GM23248 (cell line): Measurements from ENCODE around the gene NRF1. TPM values are rescaled to one million over a fixed set of nuclear protein-coding genes. Genes with fewer than 3 reads are reported as not detected.
"Not testable (repeated sequence)": the region's sequence is repeated elsewhere in the genome, so short reads cannot be mapped to it uniquely, and the experiment has no call there.

Experiments
- DNase-seq: peaks from one replicate; pipeline ENCODE4 v3.0.0-alpha.2; 2015
- H2AFZ ChIP-seq: fragments of 200-600 bp; sonication (generic); 2 replicates; pipeline ENCODE4 v1.6.1; 2016; ENCODE audit warnings: antibody characterized with exemption
- H3F3A ChIP-seq: fragments of 200-600 bp; sonication (generic); 2 replicates; pipeline ENCODE4 v1.6.1; 2016; ENCODE audit warnings: mild to moderate bottlenecking, antibody characterized with exemption, mixed run types; ENCODE audit not compliant: insufficient read depth
- H3K27ac ChIP-seq: fragments of 200-600 bp; sonication (generic); 2 replicates; pipeline ENCODE4 v1.5.1; 2016; ENCODE audit warnings: mild to moderate bottlenecking
- H3K27me3 ChIP-seq: fragments of 200-600 bp; sonication (generic); replicated peaks from 2 replicates; pipeline ENCODE4 v1.6.1; 2016; ENCODE audit warnings: mild to moderate bottlenecking; ENCODE audit not compliant: insufficient read depth
- H3K36me3 ChIP-seq: fragments of 200-600 bp; sonication (generic); 2 replicates; pipeline ENCODE4 v1.6.1; 2016; ENCODE audit warnings: low read depth, mild to moderate bottlenecking
- H3K4me1 ChIP-seq: fragments of 200-600 bp; sonication (generic); 2 replicates; pipeline ENCODE4 v1.6.1; 2016; ENCODE audit warnings: mild to moderate bottlenecking; ENCODE audit not compliant: insufficient read depth
- H3K4me2 ChIP-seq: fragments of 200-600 bp; sonication (generic); one replicate; pipeline ENCODE4 v1.6.1; 2016; ENCODE audit warnings: mild to moderate bottlenecking; ENCODE audit not compliant: unreplicated experiment
- H3K4me3 ChIP-seq: fragments of 200-600 bp; sonication (generic); 2 replicates; pipeline ENCODE4 v1.5.1; 2016; ENCODE audit warnings: mild to moderate bottlenecking
- H3K79me2 ChIP-seq: fragments of 200-600 bp; sonication (generic); 2 replicates; pipeline ENCODE4 v1.6.1; 2016; ENCODE audit warnings: mild to moderate bottlenecking; ENCODE audit not compliant: insufficient read depth
- H3K9ac ChIP-seq: fragments of 200-600 bp; sonication (generic); 2 replicates; pipeline ENCODE4 v1.6.1; 2016; ENCODE audit warnings: mild to moderate bottlenecking
- H3K9me2 ChIP-seq: fragments of 200-600 bp; sonication (generic); 2 replicates; pipeline ENCODE4 v1.6.1; 2016; ENCODE audit warnings: mixed run types, mild to moderate bottlenecking, moderate library complexity; ENCODE audit not compliant: insufficient read depth
- H3K9me3 ChIP-seq: fragments of 200-600 bp; sonication (generic); one replicate; pipeline ENCODE4 v1.6.1; 2017; ENCODE audit warnings: low read depth
- H4K20me1 ChIP-seq: fragments of 200-600 bp; sonication (generic); 2 replicates; pipeline ENCODE4 v1.6.0; 2016; ENCODE audit not compliant: insufficient read depth
- EZH2 ChIP-seq: fragments of 200-600 bp; sonication (generic); IDR thresholded peaks from 2 replicates; pipeline ENCODE4 v1.6.1; 2018; ENCODE audit warnings: antibody characterized with exemption, mild to moderate bottlenecking; ENCODE audit not compliant: insufficient read depth, poor library complexity, severe bottlenecking
- EZH2phosphoT487 ChIP-seq: fragments of 200-600 bp; sonication (generic); IDR thresholded peaks from 2 replicates; pipeline ENCODE4 v1.6.1; 2018; ENCODE audit warnings: antibody characterized with exemption, moderate library complexity, mild to moderate bottlenecking, low read depth; ENCODE audit not compliant: insufficient read depth
- WGBS, 2 experiments: methylation state at CpG; one replicate each; pipeline ENCODE4 v1.1.6; 2015 to 2017; ENCODE audit warnings: low lambda C conversion rate in 2 of 2, low coverage in 1 of 2; ENCODE audit errors: missing lambda C conversion rate in 2 of 2; 5-methylcytosine and 5-hydroxymethylcytosine counted together
- in situ Hi-C: fragments of 300-500 bp; cut with MboI; formaldehyde crosslinking; loops from 2 replicates; pipeline ENCODE4 v1.15.0; 2020
- polyA plus RNA-seq: library from polyadenylated mRNA; unstranded; fragments of >200 nt; fragmentation: Nextera tagmentation; extraction: Ambion mirVana; gene quantifications from 2 replicates; pipeline ENCODE4 v1.2.1, GENCODE V29; 2016
- total RNA-seq: library from RNA; depleted of rRNA; stranded (reverse); fragments of >200 nt; shearing (Covaris generic); gene quantifications from 2 replicates; pipeline ENCODE4 v1.2.3, GENCODE V29; 2014

Gene NRF1
- total and polyA plus RNA-seq, 2 experiments from 2014 or later = 3.5 to 11.1 TPM

DNA sequence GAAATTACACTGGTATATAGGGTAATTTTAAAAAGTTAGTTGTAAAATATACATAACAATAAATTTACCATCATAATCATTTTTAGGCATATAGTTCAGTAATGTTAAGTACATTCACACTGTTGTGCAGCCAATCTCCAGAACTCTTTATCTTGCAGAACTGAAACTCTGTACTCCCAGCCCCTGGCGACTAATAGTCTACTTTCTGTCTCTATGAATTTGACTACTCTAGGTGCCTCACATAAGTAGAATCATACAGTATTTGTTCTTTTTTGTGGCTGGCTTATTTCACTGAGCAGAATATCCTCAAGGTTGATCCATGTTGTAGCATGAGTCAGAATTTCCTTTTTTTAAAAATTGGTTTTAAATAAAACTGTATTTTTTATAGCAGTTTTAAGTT, 41.4 kb downstream of the NRF1 start:
- Histone ChIP-seq H3K27ac (no peak overlapping the region), H3K27me3 (no peaks in the 10 kb centered on the region), H3K9ac (no peak overlapping the region), H3F3A (peaks cover 19% of the 10 kb centered on the region), H3K4me1 (peaks cover 23% of the 10 kb centered on the region), H3K9me3 (no peaks in the 10 kb centered on the region), H3K4me2 (no peak overlapping the region), H2AFZ (no peak overlapping the region), H3K79me2 (peaks cover 49% of the 10 kb centered on the region), H3K9me2 (no peaks in the 10 kb centered on the region), H3K36me3 (peaks cover 3% of the 10 kb centered on the region; the same call in 1 of the 2 replicates), H3K4me3 (no peak overlapping the region), H4K20me1 (no peaks in the 10 kb centered on the region)
- no peak for TF ChIP-seq EZH2phosphoT487
- no peak for TF ChIP-seq EZH2
- in situ Hi-C loops = no loop called here
- WGBS, 2 experiments = 88 to 96% methylated on average over 1 of the region's 1 CpG
- DNase-seq = no peak

DNA sequence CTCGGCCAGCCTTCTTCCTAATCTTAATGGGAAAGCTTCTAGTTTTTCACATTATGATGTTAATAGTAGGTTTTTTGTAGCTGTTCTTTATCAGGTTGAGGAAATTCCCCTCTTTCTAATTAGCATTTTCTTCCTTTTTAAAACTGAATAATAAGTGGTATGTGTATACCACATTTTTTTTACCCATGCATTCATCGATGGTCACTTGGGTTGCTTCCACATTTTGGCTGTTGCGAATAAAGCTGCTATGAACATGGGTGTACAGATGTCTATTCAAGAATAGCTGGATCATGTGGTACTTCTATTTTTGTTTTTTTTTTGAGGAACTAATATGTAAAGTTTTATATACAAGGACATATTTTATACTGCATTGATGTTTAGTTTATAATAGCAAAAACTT, 44.3 kb downstream of the NRF1 start:
- Histone ChIP-seq H3K27me3 (no peaks in the 10 kb centered on the region), H3K9me2 (no peaks in the 10 kb centered on the region), H2AFZ (no peak overlapping the region), H3K9ac (no peak overlapping the region), H3F3A (peaks cover 14% of the 10 kb centered on the region), H3K4me1 (peaks cover 14% of the 10 kb centered on the region; the same call in 1 of the 2 replicates), H3K27ac (no peak overlapping the region), H4K20me1 (no peaks in the 10 kb centered on the region), H3K79me2 (peaks cover 30% of the 10 kb centered on the region), H3K4me2 (no peak overlapping the region), H3K4me3 (no peak overlapping the region), H3K9me3 (no peaks in the 10 kb centered on the region), H3K36me3 (peaks cover 13% of the 10 kb centered on the region; the same call in 1 of the 2 replicates)
- no peak for DNase-seq
- in situ Hi-C loops = no loop called here
- no peak for TF ChIP-seq EZH2
- no peak for TF ChIP-seq EZH2phosphoT487
- 81 to 84% methylated on average over 3 of the region's 3 CpGs for WGBS, 2 experiments

DNA sequence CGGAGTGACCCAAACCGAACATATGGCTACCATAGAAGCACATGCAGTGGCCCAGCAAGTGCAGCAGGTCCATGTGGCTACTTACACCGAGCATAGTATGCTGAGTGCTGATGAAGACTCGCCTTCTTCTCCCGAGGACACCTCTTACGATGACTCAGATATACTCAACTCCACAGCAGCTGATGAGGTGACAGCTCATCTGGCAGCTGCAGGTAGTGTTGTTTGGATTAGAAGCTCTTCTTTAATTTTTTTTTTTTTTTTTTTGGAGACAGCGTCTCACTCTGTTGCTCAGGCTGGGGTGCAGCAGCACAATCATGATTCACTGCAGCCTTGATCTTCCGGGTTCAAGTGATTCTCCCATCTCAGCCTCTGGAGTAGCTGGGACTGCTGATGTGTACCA, 45.8 kb downstream of the NRF1 start:
- Histone ChIP-seq H3K27ac (no peak overlapping the region), H3K9me3 (no peaks in the 10 kb centered on the region), H3K36me3 (peaks cover 20% of the 10 kb centered on the region; the same call in 1 of the 2 replicates), H3K27me3 (no peaks in the 10 kb centered on the region), H3K4me3 (no peak overlapping the region), H3K9ac (no peak overlapping the region), H3K4me1 (peaks cover 14% of the 10 kb centered on the region; the same call in 1 of the 2 replicates), H3K9me2 (no peaks in the 10 kb centered on the region), H3K79me2 (peaks cover 21% of the 10 kb centered on the region), H2AFZ (no peak overlapping the region), H3K4me2 (no peak overlapping the region), H3F3A (peaks cover 14% of the 10 kb centered on the region), H4K20me1 (no peaks in the 10 kb centered on the region)
- no peak for TF ChIP-seq EZH2phosphoT487
- TF ChIP-seq EZH2 = no peak
- in situ Hi-C loops = no loop called here
- 81 to 87% methylated on average over 7 to 8 of the region's 8 CpGs for WGBS, 2 experiments
- DNase-seq = no peak

DNA sequence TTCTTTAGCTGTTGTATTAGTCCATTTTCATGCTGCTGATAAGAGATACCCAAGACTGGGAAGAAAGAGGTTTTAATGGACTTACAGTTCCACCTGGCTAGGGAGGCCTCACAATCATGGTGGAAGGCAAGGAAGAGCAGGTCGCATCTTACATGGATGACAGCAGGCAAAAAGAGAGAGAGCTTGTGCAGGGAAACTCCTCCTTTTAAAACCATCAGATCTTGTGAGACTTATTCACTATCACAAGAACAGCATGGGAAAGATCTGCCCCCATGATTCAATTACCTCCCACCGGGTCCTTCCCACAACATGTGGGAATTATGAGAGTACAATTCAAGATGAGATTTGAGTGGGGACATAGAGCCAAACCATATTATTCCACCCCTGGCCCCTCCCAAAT, 48.4 kb downstream of the NRF1 start:
- Histone ChIP-seq H3K36me3 (peaks cover 20% of the 10 kb centered on the region; the same call in 1 of the 2 replicates), H3K79me2 (peaks cover 21% of the 10 kb centered on the region)
- not testable (repeated sequence) for H3K27ac ChIP-seq, DNase-seq, H3F3A ChIP-seq, H3K27me3 ChIP-seq, H4K20me1 ChIP-seq, H2AFZ ChIP-seq, H3K9me3 ChIP-seq, H3K4me2 ChIP-seq, H3K9ac ChIP-seq, H3K9me2 ChIP-seq, H3K4me3 ChIP-seq, H3K4me1 ChIP-seq
- in situ Hi-C loops = loop anchor here (10.0 kb wide), 2 partner anchors 165 to 355 kb away; no protein-coding TSS in a partner anchor
- WGBS, 2 experiments = 98 to 100% methylated on average over 2 of the region's 2 CpGs

DNA sequence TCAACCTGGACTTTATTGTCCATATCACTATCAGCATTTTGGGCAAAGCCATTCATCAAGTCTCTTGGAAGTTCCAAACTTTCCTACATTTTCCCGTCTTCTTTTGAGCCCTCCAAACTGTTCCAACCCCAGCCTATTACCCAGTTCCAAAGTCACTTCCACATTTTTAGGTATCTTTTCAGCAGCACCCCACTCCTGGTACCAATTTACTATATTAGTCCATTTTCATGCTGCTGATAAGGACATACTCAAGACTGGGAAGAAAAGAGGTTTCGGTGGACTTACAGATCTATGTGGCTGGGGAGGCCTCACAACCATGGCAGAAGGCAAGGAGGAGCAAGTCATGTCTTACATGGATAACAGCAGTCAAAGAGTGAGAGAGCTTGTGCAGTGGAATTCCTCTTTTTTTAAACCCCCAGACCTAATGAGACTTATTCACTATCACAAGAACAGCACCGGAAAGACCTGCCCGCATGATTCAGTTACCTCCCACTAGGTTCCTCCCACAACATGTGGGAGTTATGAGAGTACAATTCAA, 50.2 kb downstream of the NRF1 start:
- no peaks in the 10 kb centered on the region for H3K27me3 ChIP-seq
- in situ Hi-C loops = loop anchor here (10.0 kb wide), 2 partner anchors 163 to 353 kb away; no protein-coding TSS in a partner anchor
- no peak for TF ChIP-seq EZH2
- TF ChIP-seq EZH2phosphoT487 = no peak
- H3K9me2 ChIP-seq = no peaks in the 10 kb centered on the region
- DNase-seq = no peak
- no peak overlapping the region for H3K9ac ChIP-seq
- H3K4me3 ChIP-seq = no peak overlapping the region
- H3K79me2 ChIP-seq = peaks cover 3% of the 10 kb centered on the region; the same call in 1 of the 2 replicates
- H4K20me1 ChIP-seq = no peaks in the 10 kb centered on the region; the same call in 1 of the 2 replicates
- peaks cover 11% of the 10 kb centered on the region; the same call in 1 of the 2 replicates for H3F3A ChIP-seq
- H3K4me2 ChIP-seq = no peak overlapping the region
- no peak overlapping the region for H3K27ac ChIP-seq
- no peak overlapping the region for H2AFZ ChIP-seq
- 94 to 95% methylated on average over 4 of the region's 4 CpGs for WGBS, 2 experiments
- no peaks in the 10 kb centered on the region for H3K9me3 ChIP-seq
- peaks cover 11% of the 10 kb centered on the region for H3K4me1 ChIP-seq
- peaks cover 25% of the 10 kb centered on the region; the same call in 1 of the 2 replicates for H3K36me3 ChIP-seq

DNA sequence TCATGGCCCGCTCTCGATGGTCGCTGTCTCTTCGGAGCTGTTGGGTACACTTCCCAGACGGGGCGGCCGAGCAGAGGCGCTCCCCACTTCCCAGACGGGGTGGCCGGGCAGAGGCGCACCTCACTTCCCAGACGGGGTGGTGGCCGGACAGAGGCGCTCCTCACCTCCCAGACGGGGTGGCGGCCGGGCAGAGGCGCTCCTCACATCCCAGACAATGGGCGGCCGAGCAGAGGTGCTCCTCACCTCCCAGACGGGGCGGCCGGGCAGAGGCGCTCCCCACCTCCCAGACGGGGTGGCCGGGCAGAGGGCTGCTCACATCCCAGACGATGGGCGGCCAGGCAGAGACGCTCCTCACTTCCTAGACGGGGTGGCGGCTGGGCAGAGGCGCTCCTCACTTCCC, 51.7 kb downstream of the NRF1 start:
- not testable (repeated sequence) for H4K20me1 ChIP-seq, H3K9me3 ChIP-seq, DNase-seq, H3K79me2 ChIP-seq, H3K9ac ChIP-seq, H2AFZ ChIP-seq, H3K4me2 ChIP-seq, H3K9me2 ChIP-seq, H3K27ac ChIP-seq, H3K4me3 ChIP-seq, H3K27me3 ChIP-seq
- Histone ChIP-seq H3F3A (peaks cover 11% of the 10 kb centered on the region; the same call in 1 of the 2 replicates), H3K36me3 (peaks cover 18% of the 10 kb centered on the region; the same call in 1 of the 2 replicates), H3K4me1 (peaks cover 11% of the 10 kb centered on the region)
- in situ Hi-C loops = loop anchor here (10.0 kb wide), 2 partner anchors 162 to 352 kb away; no protein-coding TSS in a partner anchor
- 96 to 97% methylated on average over 5 to 32 of the region's 32 CpGs for WGBS, 2 experiments
